Endodermal cell (in vitro differentiated cells): ENCODE data around the gene CNGA3. TPM values are rescaled to one million over a fixed set of nuclear protein-coding genes. Genes with fewer than 3 reads are reported as not detected.

ENCODE experiments used
- DNase-seq: peaks from one replicate; pipeline ENCODE4 v3.0.0-alpha.2; 2017
- H3K27ac ChIP-seq: 2 replicates; pipeline ENCODE4 v1.5.1; 2013; ENCODE audit warnings: mild to moderate bottlenecking, low read depth, low read length, moderate library complexity
- H3K27me3 ChIP-seq: 2 replicates; pipeline ENCODE4 v1.6.1; 2013; ENCODE audit warnings: mild to moderate bottlenecking, low read length, moderate library complexity; ENCODE audit not compliant: insufficient read depth, control insufficient read depth, poor library complexity, severe bottlenecking
- H3K36me3 ChIP-seq: 2 replicates; pipeline ENCODE4 v1.7.0; 2013; ENCODE audit warnings: mild to moderate bottlenecking, low read length, moderate library complexity; ENCODE audit not compliant: control insufficient read depth, insufficient read depth
- H3K4me1 ChIP-seq: one replicate; pipeline ENCODE4 v1.7.0; 2013; ENCODE audit warnings: low read length; ENCODE audit not compliant: control insufficient read depth, insufficient read depth
- H3K4me3 ChIP-seq: 2 replicates; pipeline ENCODE4 v1.5.1; 2013; ENCODE audit warnings: mild to moderate bottlenecking, low read length, moderate library complexity
- H3K9ac ChIP-seq: 2 replicates; pipeline ENCODE4 v1.6.1; 2013; ENCODE audit warnings: mild to moderate bottlenecking, low read length, moderate library complexity; ENCODE audit not compliant: poor library complexity, severe bottlenecking; ENCODE audit errors: extremely low read depth
- H3K9me3 ChIP-seq: 2 replicates; pipeline ENCODE4 v1.6.1; 2013; ENCODE audit warnings: mild to moderate bottlenecking, low read length, moderate library complexity; ENCODE audit not compliant: control insufficient read depth
- H3K27ac Mint-ChIP-seq: 2 replicates; pipeline ENCODE4 v1.8.0; 2020; ENCODE audit warnings: mixed read lengths
- H3K27me3 Mint-ChIP-seq: 2 replicates; pipeline ENCODE4 v1.8.0; 2021; ENCODE audit warnings: mild to moderate bottlenecking, mixed read lengths; ENCODE audit not compliant: insufficient read depth
- H3K36me3 Mint-ChIP-seq: 2 replicates; pipeline ENCODE4 v1.8.0; 2020; ENCODE audit warnings: low read depth, mixed read lengths
- H3K4me1 Mint-ChIP-seq: 2 replicates; pipeline ENCODE4 v1.8.0; 2020; ENCODE audit warnings: mixed read lengths
- H3K4me3 Mint-ChIP-seq: 2 replicates; pipeline ENCODE4 v1.8.0; 2020; ENCODE audit warnings: mild to moderate bottlenecking, moderate library complexity, mixed read lengths
- H3K9me3 Mint-ChIP-seq: 2 replicates; pipeline ENCODE4 v1.8.0; 2020; ENCODE audit warnings: mild to moderate bottlenecking, mixed read lengths
- CTCF ChIP-seq: fragments of 200-600 bp; sonication (generic); conservative IDR thresholded peaks from 2 replicates; pipeline ENCODE4 v1.5.0; 2021; ENCODE audit warnings: antibody characterized with exemption, mild to moderate bottlenecking
- WGBS, 2 experiments: methylation state at CpG; one replicate each; pipeline versions ENCODE4 v1.1.5 to v1.1.7; 2013; ENCODE audit warnings: missing lambda C conversion rate in 2 of 2, mixed read lengths in 1 of 2; ENCODE audit not compliant: insufficient coverage in 1 of 2, insufficient read length in 1 of 2; 5-methylcytosine and 5-hydroxymethylcytosine counted together
- total RNA-seq, 2 donors: library from RNA; stranded (reverse); fragmentation: NEBNext Ultra II Directional in 1 of 2; extraction: Animal tissue kit (Norgen Biotek cat#: 25700) in 1 of 2; gene quantifications; 2 replicates in 1 of 2; 3 replicates in 1 of 2; pipeline ENCODE4 v1.2.1, GENCODE V29; 2021

Gene CNGA3
- total RNA-seq, 2 donors from 2014 or later = 0.33 TPM; not detected in 1

DNA sequence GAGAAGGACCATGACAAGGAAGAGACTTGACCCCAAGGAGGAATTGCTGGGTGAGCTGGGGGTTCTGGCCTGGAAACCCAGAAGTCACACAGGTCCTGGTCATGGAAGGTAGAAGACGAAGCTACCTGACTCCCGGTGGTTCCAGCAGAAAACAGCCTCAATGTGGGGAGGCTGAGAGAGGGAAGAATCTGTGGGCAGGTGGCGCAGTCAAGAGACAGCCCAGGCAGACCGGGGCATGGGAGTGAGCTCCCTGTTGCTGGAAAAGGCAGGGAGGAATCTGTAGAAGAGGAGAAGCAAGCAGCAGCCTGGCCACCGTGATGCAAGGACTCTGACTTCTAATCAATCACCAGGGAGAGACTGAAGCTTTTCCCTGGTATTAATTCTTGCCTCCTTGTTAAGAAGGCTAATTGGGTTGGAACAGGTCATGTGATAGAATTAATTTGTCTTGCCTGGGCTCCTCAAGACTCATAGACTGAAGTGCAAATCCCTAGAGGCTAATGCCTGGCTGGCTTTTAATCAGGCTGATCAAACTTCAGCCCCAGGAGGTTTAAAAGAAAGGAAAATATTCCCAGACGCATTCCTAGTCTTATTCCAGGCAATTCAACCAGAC lies 30.1 kb downstream of the CNGA3 start:
- Mint-ChIP-seq H3K4me1 (peaks cover 52% of the 10 kb centered on the region), H3K9me3 (no peaks in the 10 kb centered on the region), H3K4me3 (no peak overlapping the region), H3K27me3 (peaks cover 12% of the 10 kb centered on the region), H3K36me3 (no peaks in the 10 kb centered on the region), H3K27ac (no peak overlapping the region)
- no peak overlapping the region for H3K27ac ChIP-seq
- no peaks in the 10 kb centered on the region for H3K36me3 ChIP-seq
- DNase-seq = no peak
- H3K27me3 ChIP-seq = no peaks in the 10 kb centered on the region
- 92% methylated on average over 2 to 6 of the region's 6 CpGs for WGBS, 2 experiments
- H3K9ac ChIP-seq = no peak overlapping the region
- no peak overlapping the region for H3K4me3 ChIP-seq
- TF ChIP-seq CTCF = no peak
- H3K9me3 ChIP-seq = no peaks in the 10 kb centered on the region
- H3K4me1 ChIP-seq = peaks cover 52% of the 10 kb centered on the region

- no peak overlapping the region for H3K27ac Mint-ChIP-seq
- WGBS, 2 experiments = 90% methylated on average over 7 to 8 of the region's 8 CpGs
These were observed 30.7 kb downstream of the CNGA3 start for GRCh38 chr2:98376996-98377395.

GRCh38 chr2:98377544-98377943 lies 31.3 kb downstream of the CNGA3 start:
- Histone ChIP-seq H3K36me3 (no peaks in the 10 kb centered on the region), H3K9ac (no peak overlapping the region), H3K4me1 (peaks cover 51% of the 10 kb centered on the region), H3K4me3 (no peak overlapping the region), H3K27ac (no peak overlapping the region), H3K9me3 (no peaks in the 10 kb centered on the region), H3K27me3 (no peaks in the 10 kb centered on the region)
- DNase-seq = no peak
- Mint-ChIP-seq H3K27ac (no peak overlapping the region), H3K27me3 (peaks cover 14% of the 10 kb centered on the region), H3K4me3 (no peak overlapping the region), H3K36me3 (no peaks in the 10 kb centered on the region), H3K9me3 (no peaks in the 10 kb centered on the region), H3K4me1 (peaks cover 59% of the 10 kb centered on the region)
- no peak for TF ChIP-seq CTCF
- 84% methylated on average over 7 of the region's 7 CpGs for WGBS, 2 experiments

More at GRCh38 chr2:98376996-98377395, 30.7 kb downstream of the CNGA3 start:
- Histone ChIP-seq H3K4me3 (no peak overlapping the region), H3K9ac (no peak overlapping the region), H3K4me1 (peaks cover 52% of the 10 kb centered on the region), H3K36me3 (no peaks in the 10 kb centered on the region), H3K27me3 (no peaks in the 10 kb centered on the region), H3K27ac (peak overlapping the region; percentile 30), H3K9me3 (no peaks in the 10 kb centered on the region)
- no peak for TF ChIP-seq CTCF
- H3K9me3 Mint-ChIP-seq = no peaks in the 10 kb centered on the region
- peaks cover 58% of the 10 kb centered on the region for H3K4me1 Mint-ChIP-seq
- DNase-seq = no peak
- no peaks in the 10 kb centered on the region for H3K36me3 Mint-ChIP-seq
- peaks cover 14% of the 10 kb centered on the region for H3K27me3 Mint-ChIP-seq
- H3K4me3 Mint-ChIP-seq = no peak overlapping the region
